Middle frontal gyrus (tissue), 1 donor: Measurements from ENCODE around the gene EPHB1.

Experiments used
- DNase-seq: peaks from one replicate; pipeline ENCODE4 v3.0.0-alpha.2; 2015; ENCODE audit warnings: low spot score; ENCODE audit errors: extremely low spot score

The EPHB1 gene

DNA sequence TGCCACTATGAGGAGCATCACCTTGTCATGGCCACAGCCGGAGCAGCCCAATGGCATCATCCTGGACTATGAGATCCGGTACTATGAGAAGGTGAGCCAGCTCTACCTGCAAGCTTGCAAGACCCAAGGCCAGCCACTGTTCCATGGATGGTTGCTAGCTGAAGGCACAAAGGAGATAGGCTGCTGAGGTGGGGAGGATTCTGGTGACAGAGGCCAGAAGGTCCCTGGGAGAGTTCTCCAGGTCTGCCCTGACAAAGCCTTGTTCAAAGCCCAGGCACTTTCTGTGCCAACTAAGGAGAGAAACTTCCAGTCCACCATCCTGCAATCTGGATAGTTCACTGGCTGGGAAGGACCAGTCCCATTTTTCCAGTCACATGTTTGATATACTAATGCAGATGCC lies 359.1 kb downstream of the EPHB1 start:
- DNase-seq, result no peak

DNA sequence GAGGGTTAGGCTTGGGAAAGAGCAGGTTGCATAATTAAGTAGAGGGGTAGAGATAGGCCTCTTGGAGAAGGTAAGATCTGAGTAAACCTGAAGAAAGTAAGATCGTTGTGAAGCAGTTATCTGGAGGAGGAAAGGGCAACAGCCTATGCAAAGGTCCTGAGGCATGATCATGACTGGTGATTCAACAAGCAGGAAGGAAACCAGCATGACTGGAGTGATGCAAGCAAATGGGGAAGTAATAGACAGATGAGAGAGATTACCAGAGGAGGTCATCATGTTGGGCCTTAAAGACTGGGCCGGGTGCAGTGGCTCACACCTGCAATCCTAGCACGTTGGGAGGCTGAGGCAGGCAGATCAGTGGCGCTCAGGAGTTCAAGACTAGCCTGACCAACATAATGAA lies 360.2 kb downstream of the EPHB1 start:
- no peak for DNase-seq

DNA sequence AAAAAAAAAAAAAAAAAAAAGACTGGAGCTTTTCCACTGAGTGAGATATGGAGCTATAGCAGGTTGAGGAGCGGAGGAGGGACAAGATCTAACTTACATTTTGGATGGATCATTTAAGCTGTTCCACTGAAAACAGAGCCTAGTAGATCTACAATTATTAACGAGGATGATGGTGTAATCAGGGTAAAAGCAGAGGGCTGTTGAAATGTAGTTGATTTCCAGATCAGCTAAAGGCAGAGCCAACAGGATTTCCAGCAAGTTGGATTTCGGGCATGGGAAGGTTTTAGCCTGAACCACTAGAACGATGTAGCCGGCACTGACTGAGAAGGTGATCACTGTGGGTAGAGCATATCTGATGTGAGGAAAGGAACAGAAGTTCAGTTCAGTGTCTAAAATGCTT lies 360.7 kb downstream of the EPHB1 start:
- no peak for DNase-seq

DNA sequence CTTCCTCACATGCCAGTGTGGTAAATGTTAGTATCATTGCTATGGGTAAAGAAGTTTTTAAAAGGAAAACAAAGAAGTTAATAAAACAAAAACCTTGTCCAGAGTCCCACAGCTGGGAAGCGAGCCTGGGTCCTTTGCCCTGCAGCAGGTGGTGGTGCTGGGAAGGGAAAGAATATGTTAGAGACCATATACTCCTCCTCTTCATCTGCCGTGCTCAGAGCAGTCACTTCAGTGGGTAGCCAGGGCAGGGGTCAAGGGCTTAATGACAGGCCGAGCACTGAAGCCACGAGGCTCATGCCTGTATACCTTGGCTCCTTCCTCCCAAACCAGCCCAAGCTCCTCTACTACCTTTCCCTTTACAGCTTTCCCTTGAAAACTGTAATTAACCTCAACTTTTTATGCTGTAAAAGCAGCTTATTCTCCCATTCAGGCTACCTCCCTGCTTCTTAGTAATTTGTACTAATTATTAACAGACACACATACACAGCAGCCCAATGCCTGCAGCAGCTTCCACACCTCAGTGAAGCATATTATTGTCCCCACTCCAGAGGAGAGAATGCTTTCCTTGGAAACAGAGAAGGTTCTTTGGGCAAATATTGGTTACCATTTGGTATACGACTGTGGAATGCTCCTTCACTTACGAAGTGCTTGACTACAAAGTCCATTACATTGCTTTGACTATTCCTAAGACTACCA lies 362.1 kb downstream of the EPHB1 start:
- no peak for DNase-seq

DNA sequence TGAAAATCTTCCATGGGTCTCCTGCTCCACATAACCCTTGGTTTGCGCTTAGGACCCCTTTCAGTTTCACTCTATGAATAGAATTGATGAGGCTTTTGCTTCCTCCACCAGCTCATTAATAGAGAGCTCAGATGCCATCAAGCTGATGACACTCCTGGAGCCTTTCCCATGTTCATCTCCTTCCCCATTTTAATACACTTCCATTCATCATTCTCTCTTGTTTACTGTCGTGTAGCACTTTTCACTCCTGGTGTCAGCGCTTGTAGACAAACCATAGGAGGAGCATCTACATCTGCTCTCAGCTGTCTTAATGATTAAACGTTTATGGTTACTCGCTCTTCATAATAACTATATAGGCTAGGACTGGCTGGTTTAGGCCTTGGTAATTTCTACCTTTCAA lies 363.5 kb downstream of the EPHB1 start:
- no peak for DNase-seq

GRCh38 chr3:135159681-135160247 lies 364.7 kb downstream of the EPHB1 start:
- DNase-seq, result no peak

DNA sequence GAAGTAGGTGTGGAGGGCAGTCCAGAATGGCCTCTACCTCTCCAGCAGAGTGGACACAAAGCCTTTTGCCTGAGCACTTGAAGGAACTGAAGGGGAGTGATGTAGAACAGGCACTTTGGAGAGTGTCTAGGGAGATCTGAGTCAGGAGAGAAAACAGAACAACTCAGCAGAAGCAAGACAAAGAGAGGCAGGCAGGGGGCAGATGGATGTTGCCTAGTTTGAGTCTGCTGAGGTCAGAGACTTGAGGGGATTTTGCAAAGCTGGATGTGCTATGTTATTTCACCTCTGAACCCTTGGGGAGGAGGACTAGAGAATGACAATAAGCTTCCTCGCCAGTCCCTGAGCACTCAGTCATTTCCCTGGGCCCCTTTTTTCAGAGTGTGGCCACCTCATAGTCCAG lies 366.4 kb downstream of the EPHB1 start:
- DNase-seq, result no peak

DNA sequence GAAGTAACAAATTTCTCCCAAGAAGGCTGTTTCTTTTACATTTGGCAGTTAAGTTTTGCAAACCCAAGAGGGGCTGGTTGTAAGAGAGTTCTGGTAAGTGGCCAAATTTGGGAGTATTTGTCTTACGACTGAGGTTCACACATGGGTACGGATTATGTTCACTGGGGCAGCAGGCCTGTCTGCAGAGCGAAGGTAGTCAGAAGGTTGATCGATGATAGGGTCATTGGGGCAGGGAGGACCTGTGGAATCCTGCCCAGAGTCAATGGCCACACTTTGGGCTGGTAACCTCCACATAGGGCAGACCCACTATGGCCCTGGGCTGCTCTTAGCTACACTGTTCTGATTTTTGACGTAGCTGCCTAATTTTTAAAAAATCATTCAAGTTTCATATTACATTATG lies 368.6 kb downstream of the EPHB1 start:
- no peak for DNase-seq

DNA sequence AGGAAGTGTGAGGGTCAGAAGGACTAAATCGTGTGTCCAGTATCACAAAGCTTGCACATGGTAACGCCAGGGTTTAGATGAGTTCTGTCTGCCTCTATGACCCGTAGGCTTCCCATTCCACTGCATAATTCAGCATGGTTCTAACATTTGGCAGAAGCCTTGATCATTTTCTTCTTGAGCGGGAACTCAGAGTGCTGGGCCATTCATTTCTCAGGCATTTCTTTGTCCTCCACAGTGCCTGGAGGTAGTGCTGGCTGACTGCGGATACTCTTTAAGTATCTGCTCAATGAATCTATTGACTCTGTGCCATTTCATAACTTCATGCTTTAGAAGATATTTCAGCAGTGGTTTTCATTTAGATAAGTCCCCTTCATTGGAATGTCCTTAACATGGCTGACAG lies 370.2 kb downstream of the EPHB1 start:
- DNase-seq, result no peak

DNA sequence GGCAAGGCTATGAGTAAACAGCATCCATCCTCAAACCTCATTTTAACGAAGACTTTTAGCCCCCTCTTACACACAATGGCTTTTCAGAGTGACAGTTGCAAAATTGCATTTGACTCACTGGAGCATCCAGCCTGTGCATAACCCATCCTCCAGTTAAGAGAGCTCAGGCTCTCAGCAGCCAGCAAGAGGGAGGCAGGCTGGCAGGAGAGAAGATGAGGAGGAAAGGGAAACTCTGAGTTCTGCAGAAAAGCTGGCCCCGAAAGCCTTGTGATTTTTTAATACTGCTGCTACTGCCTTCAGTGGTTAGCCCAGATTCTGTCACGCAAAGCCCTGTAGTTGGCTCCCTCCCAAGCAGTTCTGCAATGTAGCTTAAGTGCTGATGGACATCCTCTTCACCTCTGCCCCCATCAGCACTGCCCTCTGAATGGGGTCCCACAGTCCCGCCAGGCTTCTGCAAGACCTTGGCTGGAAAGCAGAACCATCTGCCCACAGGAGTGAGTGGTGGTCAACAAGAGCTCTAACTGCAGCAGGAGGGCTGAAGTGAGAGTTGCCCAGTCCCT lies 371.3 kb downstream of the EPHB1 start:
- no peak for DNase-seq

DNA sequence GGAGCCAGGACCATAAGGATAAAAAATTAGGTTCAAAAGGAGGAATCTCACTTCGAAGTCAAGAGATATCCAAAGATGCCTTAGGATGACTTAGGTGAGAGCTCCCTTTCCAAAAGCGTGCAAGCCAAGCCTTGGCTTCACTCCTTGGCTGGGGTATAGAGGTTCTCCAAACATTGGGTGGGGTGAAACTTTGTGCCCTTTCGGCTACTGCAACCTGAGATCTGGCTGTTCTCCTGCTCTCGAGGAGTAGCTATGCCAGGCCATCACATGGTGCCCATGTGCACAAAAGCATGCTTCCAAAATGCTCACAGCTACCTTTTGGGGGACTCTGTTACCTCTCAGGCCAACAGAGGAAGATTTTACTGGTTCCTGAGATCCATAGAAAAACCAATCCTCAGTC lies 373.8 kb downstream of the EPHB1 start:
- DNase-seq, result no peak

GRCh38 chr3:135169651-135170050 lies 374.6 kb downstream of the EPHB1 start:
- DNase-seq, result no peak

GRCh38 chr3:135170732-135171131 lies 375.7 kb downstream of the EPHB1 start:
- no peak for DNase-seq

- DNase-seq, result no peak
These were observed 377.3 kb downstream of the EPHB1 start for GRCh38 chr3:135172191-135172869.

GRCh38 chr3:135175728-135176277 lies 380.7 kb downstream of the EPHB1 start:
- no peak for DNase-seq

- no peak for DNase-seq
These were observed 381.8 kb downstream of the EPHB1 start for GRCh38 chr3:135176881-135177280.

GRCh38 chr3:135178566-135178965 lies 383.5 kb downstream of the EPHB1 start:
- DNase-seq, result no peak

- DNase-seq, result no peak
These were observed 386.3 kb downstream of the EPHB1 start for GRCh38 chr3:135181408-135181807.

DNA sequence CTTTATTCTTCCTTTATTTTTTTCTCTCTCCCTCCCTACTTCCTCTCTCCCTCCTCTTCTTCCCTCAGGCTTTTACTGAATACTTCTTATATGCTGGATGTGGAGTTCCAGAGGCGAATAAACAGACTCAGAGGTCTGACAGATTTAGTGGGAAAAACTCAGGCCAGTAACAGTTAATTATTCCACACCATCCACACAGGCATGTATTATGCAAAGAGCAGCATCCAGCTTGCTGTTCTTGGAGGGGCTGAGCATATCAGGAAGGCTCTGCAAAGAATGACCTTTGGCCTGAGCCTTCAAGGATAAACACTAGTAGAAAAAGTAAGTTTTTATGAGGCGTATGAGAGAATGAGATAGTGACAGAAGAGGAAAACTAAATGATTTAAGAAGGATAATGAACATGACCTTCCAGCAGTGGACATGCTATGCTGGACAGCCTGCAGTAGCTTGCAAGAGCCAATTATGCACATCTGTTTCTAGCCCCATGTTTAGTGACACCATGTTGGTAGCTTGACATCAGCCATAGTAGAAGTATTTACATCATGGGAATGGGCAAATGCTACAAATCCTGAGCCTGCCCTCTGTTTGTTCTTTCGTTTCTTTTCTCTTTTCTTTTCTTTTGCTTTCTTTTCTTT lies 387.4 kb downstream of the EPHB1 start:
- DNase-seq, result no peak

GRCh38 chr3:135190658-135191057 lies 395.6 kb downstream of the EPHB1 start:
- DNase-seq, result no peak

DNA sequence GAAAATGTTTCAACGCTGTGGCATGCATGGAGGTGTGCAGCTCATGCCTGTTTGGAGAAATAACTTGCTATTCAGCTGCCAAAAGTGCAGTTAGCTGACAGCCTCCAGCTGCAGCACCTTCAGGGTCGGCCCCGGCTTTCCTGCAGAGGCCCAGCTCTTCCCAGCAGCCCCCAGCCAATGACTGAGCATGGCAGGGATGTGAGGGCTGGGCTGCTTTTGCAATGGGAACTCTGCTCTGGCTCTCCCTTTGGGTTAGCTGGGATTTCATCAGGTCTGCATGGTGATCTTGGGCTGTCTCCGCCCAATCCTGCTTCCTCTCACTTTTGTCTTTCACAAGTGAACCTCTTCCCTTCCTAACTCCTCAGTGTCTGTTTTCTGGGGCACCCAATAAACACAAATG lies 396.6 kb downstream of the EPHB1 start:
- DNase-seq, result no peak

GRCh38 chr3:135192929-135193328 lies 397.9 kb downstream of the EPHB1 start:
- no peak for DNase-seq
